SU-DHL-6 (cell line): ENCODE results near the gene PHF20.
"Not testable (repeated sequence)": the region's sequence is repeated elsewhere in the genome, so short reads cannot be mapped to it uniquely, and the experiment has no call there.

ENCODE experiments used
- H2AFZ ChIP-seq: fragments of 200-600 bp; sonication (generic); 2 replicates; pipeline ENCODE4 v1.6.1; 2014; ENCODE audit warnings: low read depth, mild to moderate bottlenecking, moderate library complexity, mixed read lengths, antibody characterized with exemption, low read length; ENCODE audit not compliant: severe bottlenecking
- H3F3A ChIP-seq: fragments of 200-600 bp; shearing (Covaris generic); 2 replicates; pipeline ENCODE4 v1.6.0; 2016; ENCODE audit warnings: antibody characterized with exemption, mild to moderate bottlenecking; ENCODE audit not compliant: insufficient read depth
- H3K27ac ChIP-seq: fragments of 200-600 bp; sonication (generic); 2 replicates; pipeline ENCODE4 v1.5.1; 2016; ENCODE audit warnings: low read depth, mild to moderate bottlenecking, low read length, moderate library complexity, mixed read lengths
- H3K27me3 ChIP-seq: fragments of 200-600 bp; sonication (generic), shearing (Covaris generic); 2 replicates; pipeline ENCODE4 v1.6.0; 2014; ENCODE audit warnings: mild to moderate bottlenecking, low read length
- H3K36me3 ChIP-seq: fragments of 200-600 bp; sonication (generic); 2 replicates; pipeline ENCODE4 v1.6.1; 2014; ENCODE audit warnings: mild to moderate bottlenecking, low read length, mixed read lengths
- H3K4me2 ChIP-seq: fragments of 300-600, 200-600 bp; shearing (Covaris generic), sonication (generic); 2 replicates; pipeline ENCODE4 v1.6.0; 2014; ENCODE audit warnings: low read length, low read depth, mild to moderate bottlenecking; ENCODE audit not compliant: poor library complexity, severe bottlenecking
- H3K4me3 ChIP-seq: fragments of 200-600 bp; sonication (generic); 2 replicates; pipeline ENCODE4 v1.5.1; 2014; ENCODE audit warnings: antibody characterized with exemption, low read length, mild to moderate bottlenecking, mixed read lengths; ENCODE audit not compliant: insufficient read depth, poor library complexity, severe bottlenecking
- H3K79me2 ChIP-seq: fragments of 200-600 bp; sonication (generic); 2 replicates; pipeline ENCODE4 v1.6.1; 2014; ENCODE audit warnings: mild to moderate bottlenecking, low read length, moderate library complexity; ENCODE audit not compliant: insufficient read depth
- H3K9ac ChIP-seq: fragments of 200-600 bp; sonication (generic); 2 replicates; pipeline ENCODE4 v1.7.0; 2014; ENCODE audit warnings: mild to moderate bottlenecking, low read length
- H3K9me2 ChIP-seq: fragments of 200-600 bp; sonication (generic); replicated peaks from 2 replicates; pipeline ENCODE4 v1.6.1; 2014; ENCODE audit warnings: low read length; ENCODE audit not compliant: insufficient read depth
- H3K9me3 ChIP-seq: fragments of 200-600 bp; sonication (generic); 2 replicates; pipeline ENCODE4 v1.6.1; 2014; ENCODE audit warnings: low read length, mixed read lengths; ENCODE audit not compliant: insufficient read depth
- H4K20me1 ChIP-seq: fragments of 200-600 bp; sonication (generic); 2 replicates; pipeline ENCODE4 v1.6.1; 2014; ENCODE audit warnings: low read depth, mild to moderate bottlenecking, antibody characterized with exemption, low read length, moderate library complexity, mixed read lengths
- CTCF ChIP-seq: fragments of 200-600 bp; sonication (generic); IDR thresholded peaks from one replicate; pipeline ENCODE4 v1.5.1; 2017; ENCODE audit warnings: antibody characterized with exemption, mild to moderate bottlenecking, low read length, moderate library complexity; ENCODE audit not compliant: insufficient read depth, poor library complexity, severe bottlenecking
- EZH2phosphoT487 ChIP-seq: fragments of 200-600 bp; sonication (generic), shearing (Covaris generic); conservative IDR thresholded peaks from 2 replicates; pipeline ENCODE4 v1.6.1; 2018; ENCODE audit warnings: mild to moderate bottlenecking, antibody characterized with exemption, low read length, moderate library complexity, mixed read lengths

Gene PHF20

GRCh38 chr20:35771689-35772562 is at the start of gene PHF20:
Gene PHF20 (plus strand): TSS chr20:35772015. CDS start chr20:35801523, 29,508 bp downstream.
- H3K36me3 ChIP-seq, result no peaks in the 10 kb centered on the region
- H4K20me1 ChIP-seq, result no peaks in the 10 kb centered on the region
- H3K27ac ChIP-seq, result peak within 1 kb of the TSS; percentile 33
- H3K79me2 ChIP-seq, result peaks cover 46% of the 10 kb centered on the region
- H2AFZ ChIP-seq, result peak within 1 kb of the TSS; percentile 86
- peaks cover 30% of the 10 kb centered on the region for H3F3A ChIP-seq
- peak within 1 kb of the TSS; percentile 91 for H3K4me2 ChIP-seq
- no peaks in the 10 kb centered on the region for H3K27me3 ChIP-seq
- H3K9me2 ChIP-seq, result no peaks in the 10 kb centered on the region
- H3K9ac ChIP-seq, result peak within 1 kb of the TSS; percentile 61
- TF ChIP-seq CTCF, result no peak
- no peak for TF ChIP-seq EZH2phosphoT487
- H3K4me3 ChIP-seq, result peak within 1 kb of the TSS; percentile 81
- H3K9me3 ChIP-seq, result no peaks in the 10 kb centered on the region

GRCh38 chr20:35723275-35723639 is 48.6 kb upstream of the PHF20 start:
- H3K9me2 ChIP-seq, H3K27me3 ChIP-seq, H2AFZ ChIP-seq, H3K4me2 ChIP-seq, H3K9ac ChIP-seq, H3K9me3 ChIP-seq, H3K4me3 ChIP-seq, H3K27ac ChIP-seq: not testable (repeated sequence)
- Histone ChIP-seq H4K20me1 (peaks cover 61% of the 10 kb centered on the region), H3K79me2 (peaks cover 86% of the 10 kb centered on the region), H3K36me3 (peaks cover 67% of the 10 kb centered on the region), H3F3A (peaks cover 45% of the 10 kb centered on the region)

GRCh38 chr20:35723652-35724320 is 48.0 kb upstream of the PHF20 start:
- not testable (repeated sequence) for H3K4me3 ChIP-seq, H3K27ac ChIP-seq, H3K9me3 ChIP-seq, H3K27me3 ChIP-seq, H2AFZ ChIP-seq, H3K9me2 ChIP-seq, H3K9ac ChIP-seq, H3K4me2 ChIP-seq
- Histone ChIP-seq H3K36me3 (peaks cover 68% of the 10 kb centered on the region), H4K20me1 (peaks cover 60% of the 10 kb centered on the region), H3K79me2 (peaks cover 86% of the 10 kb centered on the region), H3F3A (peaks cover 45% of the 10 kb centered on the region)

- H3K79me2 ChIP-seq, result peaks cover 86% of the 10 kb centered on the region
- H3K36me3 ChIP-seq, result peaks cover 70% of the 10 kb centered on the region
- H3F3A ChIP-seq, result peaks cover 51% of the 10 kb centered on the region
- H3K9me2 ChIP-seq, result no peaks in the 10 kb centered on the region
- H4K20me1 ChIP-seq, result peaks cover 61% of the 10 kb centered on the region
- H3K9ac ChIP-seq, result no peak overlapping the region
- H3K4me2 ChIP-seq, result no peak overlapping the region
- no peak overlapping the region for H2AFZ ChIP-seq
- no peak overlapping the region for H3K4me3 ChIP-seq
- no peak overlapping the region for H3K27ac ChIP-seq
- no peaks in the 10 kb centered on the region for H3K27me3 ChIP-seq
- no peak for TF ChIP-seq EZH2phosphoT487
- TF ChIP-seq CTCF, result no peak
- no peaks in the 10 kb centered on the region for H3K9me3 ChIP-seq
These were observed 47.2 kb upstream of the PHF20 start for GRCh38 chr20:35724321-35725230.
